ENCODE results near the gene TMEM97. TPM values are rescaled to one million over a fixed set of nuclear protein-coding genes. Genes with fewer than 3 reads are reported as not detected.

The TMEM97 gene
- total RNA-seq, 4 donors from 2014 or later, result 6.8 to 16.4 (median 13.0) TPM

- Histone ChIP-seq H3K36me3 (peaks cover 0 to 21% (median 0%) of the 10 kb centered on the region in 3 donors), H3K4me1 (peaks cover 12 to 32% (median 17%) of the 10 kb centered on the region in 3 donors), H3K27me3 (peaks cover 0 to 10% (median 0%) of the 10 kb centered on the region in 4 donors), H3K9me3 (no peaks in the 10 kb centered on the region), H3K27ac (no peak overlapping the region), H3K4me3 (no peak overlapping the region)
- no peak for DNase-seq
- intact Hi-C loops (cut with DNase I), result no loop called here
- no peak for TF ChIP-seq POLR2A (IDR thresholded peaks at IDR 0.05)
- no peak for TF ChIP-seq CTCF (IDR thresholded peaks at IDR 0.05)
- WGBS, 2 donors, result 65% methylated on average over 2 of the region's 5 CpGs; no CpG with 5 or more reads in 1 of the 2 donors
Measured at GRCh38 chr17:28368306-28368831, 49.4 kb downstream of the TMEM97 start.

- 64 to 80% methylated on average over 2 to 5 of the region's 23 CpGs for WGBS, 2 donors
- peaks cover 12 to 36% (median 17%) of the 10 kb centered on the region in 3 donors for H3K4me1 ChIP-seq
- H3K36me3 ChIP-seq, result peaks cover 0 to 14% (median 0%) of the 10 kb centered on the region in 3 donors
- DNase-seq, result no peak
- peaks cover 0 to 10% (median 0%) of the 10 kb centered on the region in 4 donors for H3K27me3 ChIP-seq
- no peaks in the 10 kb centered on the region for H3K9me3 ChIP-seq
- no peak overlapping the region for H3K27ac ChIP-seq
- intact Hi-C loops (cut with DNase I), result no loop called here
- TF ChIP-seq CTCF (IDR thresholded peaks at IDR 0.05), result no peak
- no peak for TF ChIP-seq POLR2A (IDR thresholded peaks at IDR 0.05)
- H3K4me3 ChIP-seq, result no peak overlapping the region
Measured at GRCh38 chr17:28368915-28369683, 50.1 kb downstream of the TMEM97 start.

GRCh38 chr17:28369684-28370034, 50.7 kb downstream of the TMEM97 start:
- Histone ChIP-seq H3K4me1 (peaks cover 12 to 36% (median 17%) of the 10 kb centered on the region in 3 donors), H3K4me3 (no peak overlapping the region), H3K27ac (peak overlapping the region in 2 of 4 donors; percentile 78 to 80), H3K36me3 (peaks cover 0 to 8% (median 0%) of the 10 kb centered on the region in 3 donors), H3K27me3 (peaks cover 0 to 10% (median 0%) of the 10 kb centered on the region in 4 donors), H3K9me3 (no peaks in the 10 kb centered on the region)
- intact Hi-C loops (cut with DNase I), result no loop called here
- TF ChIP-seq CTCF (IDR thresholded peaks at IDR 0.05), result no peak
- TF ChIP-seq POLR2A (IDR thresholded peaks at IDR 0.05), result no peak
- DNase-seq, result no peak
- 52% methylated on average over 5 of the region's 10 CpGs; no CpG with 5 or more reads in 1 of the 2 donors for WGBS, 2 donors

- Histone ChIP-seq H3K4me1 (peaks cover 12 to 36% (median 17%) of the 10 kb centered on the region in 3 donors), H3K36me3 (peaks cover 0 to 3% (median 0%) of the 10 kb centered on the region in 3 donors), H3K9me3 (no peaks in the 10 kb centered on the region), H3K27ac (peak within 1 kb of the TSS; percentile 30 to 80 (median 78)), H3K4me3 (peak within 1 kb of the TSS; percentile 38 to 69 (median 56)), H3K27me3 (peaks cover 0 to 10% (median 0%) of the 10 kb centered on the region in 4 donors)
- intact Hi-C loops (cut with DNase I), result no loop called here
- no peak for TF ChIP-seq POLR2A (IDR thresholded peaks at IDR 0.05)
- no peak for TF ChIP-seq CTCF (IDR thresholded peaks at IDR 0.05)
- WGBS, 2 donors, result 0 to 3% methylated on average over 1 to 2 of the region's 8 CpGs
- no peak for DNase-seq
Measured at GRCh38 chr17:28370035-28370743, 51.2 kb downstream of the TMEM97 start, which contains the start of gene VTN. VTN (minus strand) TSS chr17:28370307; CDS start chr17:28370203, 104 bp downstream.
